Fibroblast of mammary gland (primary cell): Measurements from ENCODE around the gene PACS2.

Experiments used
- DNase-seq: peaks from one replicate; pipeline ENCODE4 v3.0.0-alpha.2; 2010; ENCODE audit warnings: low read depth
- H3K4me3 ChIP-seq: 2 replicates; pipeline ENCODE4 v1.5.1; 2011; ENCODE audit warnings: low read depth, mild to moderate bottlenecking, low read length, moderate library complexity; ENCODE audit not compliant: control insufficient read depth
- CTCF ChIP-seq: conservative IDR thresholded peaks from 2 replicates; pipeline ENCODE4 v1.5.1; 2011; ENCODE audit warnings: low read depth, low read length, inconsistent platforms; ENCODE audit not compliant: control insufficient read depth, insufficient read depth

PACS2 gene

GRCh38 chr14:105399466-105399775 lies 84.9 kb downstream of the PACS2 start:
- no peak for DNase-seq
- TF ChIP-seq CTCF: no peak

GRCh38 chr14:105400016-105400415 lies 85.5 kb downstream of the PACS2 start:
- no peak for DNase-seq
- no peak overlapping the region for H3K4me3 ChIP-seq
- TF ChIP-seq CTCF: no peak

More at GRCh38 chr14:105399466-105399775, 84.9 kb downstream of the PACS2 start:
- H3K4me3 ChIP-seq: peak overlapping the region; percentile 54

GRCh38 chr14:105401699-105402098 lies 87.2 kb downstream of the PACS2 start:
- DNase-seq: no peak
- no peak overlapping the region for H3K4me3 ChIP-seq
- TF ChIP-seq CTCF: no peak

GRCh38 chr14:105408592-105408991 lies 94.0 kb downstream of the PACS2 start:
- no peak for TF ChIP-seq CTCF
- no peak for DNase-seq
- no peak overlapping the region for H3K4me3 ChIP-seq

GRCh38 chr14:105409364-105409763 lies 94.8 kb downstream of the PACS2 start:
- no peak for DNase-seq
- no peak overlapping the region for H3K4me3 ChIP-seq
- no peak for TF ChIP-seq CTCF

- no peak for TF ChIP-seq CTCF
- DNase-seq: no peak
- H3K4me3 ChIP-seq: no peak overlapping the region
Measured at GRCh38 chr14:105410642-105411016, 96.1 kb downstream of the PACS2 start.

GRCh38 chr14:105411017-105411941 lies 96.7 kb downstream of the PACS2 start:
- DNase-seq: peak; percentile 17
- peak overlapping the region; percentile 9 for H3K4me3 ChIP-seq
- TF ChIP-seq CTCF: no peak
